ENCODE measurements around the gene DOK3. TPM values are rescaled to one million over a fixed set of nuclear protein-coding genes. Genes with fewer than 3 reads are reported as not detected.
A peak's percentile ranks its signal among the peaks of the same experiment; 100 is the strongest.

Gene DOK3
- total and polyA plus RNA-seq, 10 of the 15 experiments (the other 5 are each of a cell fraction or from before 2014, with no cell fraction given), result 6.6 to 107 (median 52.1) TPM

DNA sequence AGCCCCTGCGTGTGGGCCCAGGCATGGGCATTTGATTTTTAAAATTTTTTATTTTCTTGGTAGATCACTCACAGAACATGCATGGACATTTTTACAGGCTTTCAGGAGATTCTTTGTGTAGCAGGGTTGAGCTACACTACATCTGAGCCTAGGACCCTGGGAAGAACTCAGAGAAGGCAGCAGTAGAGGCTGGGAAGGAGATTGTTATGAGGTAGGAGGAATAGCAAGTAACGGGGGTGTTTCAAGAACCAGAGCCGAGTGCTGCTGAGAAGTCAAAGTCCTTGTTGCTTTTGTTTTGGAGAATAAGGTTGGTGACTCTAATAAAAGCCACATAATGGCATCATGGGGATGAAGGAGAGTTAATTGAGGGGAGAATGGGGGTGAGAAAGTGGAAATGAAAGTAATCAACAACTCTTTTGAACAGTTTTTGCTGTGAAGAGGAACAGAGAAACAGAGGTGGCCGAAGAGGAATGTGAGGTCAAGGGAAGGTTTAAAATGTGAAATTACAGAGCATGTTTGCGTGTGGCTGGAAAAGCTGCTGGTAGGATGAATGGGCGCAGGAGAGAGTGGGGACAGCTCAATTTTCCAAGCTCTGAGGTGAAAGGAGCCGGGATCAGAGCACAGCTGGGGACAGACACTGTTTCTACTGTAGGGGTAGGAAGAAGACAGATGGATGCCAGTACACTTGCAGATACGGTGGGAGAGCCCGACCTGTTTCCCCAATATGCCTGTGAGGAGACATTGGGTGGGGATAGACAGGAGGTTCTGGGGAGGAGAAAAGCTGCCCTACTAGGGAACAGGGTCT, 7.5 kb downstream of the DOK3 start:
- in situ Hi-C loops (cut with MboI) (no loop called here), intact Hi-C loops (cut with micrococcal nuclease; ENCODE audit: unreplicated experiment) (loop anchor here (1.0 to 10.0 kb wide), 4 partner anchors 45 to 387 kb away; partner anchors contain the start of gene MXD3)
- Histone ChIP-seq H3K4me1 (ENCODE audit: control insufficient read depth, insufficient read depth, low read length) (peaks cover 33% of the 10 kb centered on the region), H4K20me1 (ENCODE audit: control insufficient read depth, insufficient read depth) (no peaks in the 10 kb centered on the region), H3K4me3 (peak overlapping the region; percentile 32; the same call in 1 of the 2 replicates), H3K9me3 (replicated peaks; ENCODE audit: control insufficient read depth, insufficient read depth, low read length) (no peaks in the 10 kb centered on the region), H3K79me2 (ENCODE audit: control insufficient read depth, insufficient read depth, low read length) (peaks cover 1% of the 10 kb centered on the region; the same call in 1 of the 2 replicates), H3K27ac (ENCODE audit: control insufficient read depth, insufficient read depth) (peak overlapping the region; percentile 81), H3K36me3 (ENCODE audit: control insufficient read depth in 2 of 2, insufficient read depth in 2 of 2, low read length in 1 of 2) (peaks cover 7 to 19% of the 10 kb centered on the region in 2 experiments; a peak in 2 of 4 replicates), H3K27me3 (replicated peaks in 1 of 2; ENCODE audit: control insufficient read depth in 2 of 2, insufficient read depth in 2 of 2, low read length in 1 of 2) (no peaks in the 10 kb centered on the region; a peak in 1 of 4 replicates), H2AFZ (ENCODE audit: control insufficient read depth, low read depth, low read length) (no peak overlapping the region), H3K4me2 (ENCODE audit: control insufficient read depth, insufficient read depth) (peak overlapping the region; percentile 81), H3K9ac (ENCODE audit: control insufficient read depth, insufficient read depth, low read length) (peak overlapping the region; percentile 38; the same call in 1 of the 2 replicates)
- POLR2A ChIA-PET, result interaction anchor here (0.9 to 1.9 kb wide), 12 partner anchors 8 to 193 kb away, joined by 3 to 12 read pairs (median 4); partner anchors contain the start of gene DOK3
- SMC1A ChIA-PET (ENCODE audit: uncharacterized antibody, unreplicated experiment), result interaction anchor here (0.6 to 3.3 kb wide), 19 partner anchors 8 to 321 kb away, joined by 3 to 23 read pairs (median 5); no protein-coding TSS in a partner anchor
- ATAC-seq (peak; percentile 51), FAIRE-seq (peak; percentile 97), DNase-seq (ENCODE audit: low read depth, low spot score) (peak; percentile 67)
- RAD21 ChIA-PET (ENCODE audit: unreplicated experiment), result interaction anchor here (0.7 to 4.5 kb wide), 21 partner anchors 8 to 143 kb away, joined by 3 to 40 read pairs (median 3); partner anchors contain the start of genes DDX41, DOK3, FAM193B and GRK6
- BruUV-seq (replicated peaks), result TSS peak; percentile 39
- 22% methylated on average over 9 of the region's 9 CpGs for WGBS (ENCODE audit: insufficient coverage, insufficient replicate concordance, low lambda C conversion rate, missing lambda C conversion rate)
- CTCF ChIA-PET, result interaction anchor here (0.6 to 4.6 kb wide), 33 partner anchors 8 to 388 kb away, joined by 3 to 72 read pairs (median 5); partner anchors contain the start of genes B4GALT7, DDX41, DOK3 and F12
- TF ChIP-seq RAD51 (IDR thresholded peaks at IDR 0.05) (peak; percentile 37; the same call in 1 of the 2 replicates), MEF2B (IDR thresholded peaks at IDR 0.05; ENCODE audit: partially characterized antibody, poor library complexity, severe bottlenecking) (peak; percentile 75), MXI1 (IDR thresholded peaks at IDR 0.05; ENCODE audit: low read depth, low read length) (peak; percentile 68), RFX5 (IDR thresholded peaks at IDR 0.05; ENCODE audit: low read depth, low read length) (0 out of 2 replicates have a peak, but pooled peaks have one; percentile 5), CHD2 (IDR thresholded peaks at IDR 0.05; ENCODE audit: borderline replicate concordance, low read depth, low read length) (peak; percentile 21; the same call in 1 of the 2 replicates), IRF4 (IDR thresholded peaks at IDR 0.05; ENCODE audit: low read depth, low read length) (peak; percentile 67), BACH1 (IDR thresholded peaks at IDR 0.05; ENCODE audit: borderline replicate concordance) (peak; percentile 74; the same call in 1 of the 2 replicates), NFXL1 (IDR thresholded peaks at IDR 0.05; ENCODE audit: borderline replicate concordance) (peak; percentile 97)
- TF ChIP-seq, protein P1, sequence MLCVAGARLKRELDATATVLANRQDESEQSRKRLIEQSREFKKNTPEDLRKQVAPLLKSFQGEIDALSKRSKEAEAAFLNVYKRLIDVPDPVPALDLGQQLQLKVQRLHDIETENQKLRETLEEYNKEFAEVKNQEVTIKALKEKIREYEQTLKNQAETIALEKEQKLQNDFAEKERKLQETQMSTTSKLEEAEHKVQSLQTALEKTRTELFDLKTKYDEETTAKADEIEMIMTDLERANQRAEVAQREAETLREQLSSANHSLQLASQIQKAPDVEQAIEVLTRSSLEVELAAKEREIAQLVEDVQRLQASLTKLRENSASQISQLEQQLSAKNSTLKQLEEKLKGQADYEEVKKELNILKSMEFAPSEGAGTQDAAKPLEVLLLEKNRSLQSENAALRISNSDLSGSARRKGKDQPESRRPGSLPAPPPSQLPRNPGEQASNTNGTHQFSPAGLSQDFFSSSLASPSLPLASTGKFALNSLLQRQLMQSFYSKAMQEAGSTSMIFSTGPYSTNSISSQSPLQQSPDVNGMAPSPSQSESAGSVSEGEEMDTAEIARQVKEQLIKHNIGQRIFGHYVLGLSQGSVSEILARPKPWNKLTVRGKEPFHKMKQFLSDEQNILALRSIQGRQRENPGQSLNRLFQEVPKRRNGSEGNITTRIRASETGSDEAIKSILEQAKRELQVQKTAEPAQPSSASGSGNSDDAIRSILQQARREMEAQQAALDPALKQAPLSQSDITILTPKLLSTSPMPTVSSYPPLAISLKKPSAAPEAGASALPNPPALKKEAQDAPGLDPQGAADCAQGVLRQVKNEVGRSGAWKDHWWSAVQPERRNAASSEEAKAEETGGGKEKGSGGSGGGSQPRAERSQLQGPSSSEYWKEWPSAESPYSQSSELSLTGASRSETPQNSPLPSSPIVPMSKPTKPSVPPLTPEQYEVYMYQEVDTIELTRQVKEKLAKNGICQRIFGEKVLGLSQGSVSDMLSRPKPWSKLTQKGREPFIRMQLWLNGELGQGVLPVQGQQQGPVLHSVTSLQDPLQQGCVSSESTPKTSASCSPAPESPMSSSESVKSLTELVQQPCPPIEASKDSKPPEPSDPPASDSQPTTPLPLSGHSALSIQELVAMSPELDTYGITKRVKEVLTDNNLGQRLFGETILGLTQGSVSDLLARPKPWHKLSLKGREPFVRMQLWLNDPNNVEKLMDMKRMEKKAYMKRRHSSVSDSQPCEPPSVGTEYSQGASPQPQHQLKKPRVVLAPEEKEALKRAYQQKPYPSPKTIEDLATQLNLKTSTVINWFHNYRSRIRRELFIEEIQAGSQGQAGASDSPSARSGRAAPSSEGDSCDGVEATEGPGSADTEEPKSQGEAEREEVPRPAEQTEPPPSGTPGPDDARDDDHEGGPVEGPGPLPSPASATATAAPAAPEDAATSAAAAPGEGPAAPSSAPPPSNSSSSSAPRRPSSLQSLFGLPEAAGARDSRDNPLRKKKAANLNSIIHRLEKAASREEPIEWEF (IDR thresholded peaks at IDR 0.05; ENCODE audit: insufficient replicate concordance, low read depth, low read length), result no peak
- TF ChIP-seq, protein P2, sequence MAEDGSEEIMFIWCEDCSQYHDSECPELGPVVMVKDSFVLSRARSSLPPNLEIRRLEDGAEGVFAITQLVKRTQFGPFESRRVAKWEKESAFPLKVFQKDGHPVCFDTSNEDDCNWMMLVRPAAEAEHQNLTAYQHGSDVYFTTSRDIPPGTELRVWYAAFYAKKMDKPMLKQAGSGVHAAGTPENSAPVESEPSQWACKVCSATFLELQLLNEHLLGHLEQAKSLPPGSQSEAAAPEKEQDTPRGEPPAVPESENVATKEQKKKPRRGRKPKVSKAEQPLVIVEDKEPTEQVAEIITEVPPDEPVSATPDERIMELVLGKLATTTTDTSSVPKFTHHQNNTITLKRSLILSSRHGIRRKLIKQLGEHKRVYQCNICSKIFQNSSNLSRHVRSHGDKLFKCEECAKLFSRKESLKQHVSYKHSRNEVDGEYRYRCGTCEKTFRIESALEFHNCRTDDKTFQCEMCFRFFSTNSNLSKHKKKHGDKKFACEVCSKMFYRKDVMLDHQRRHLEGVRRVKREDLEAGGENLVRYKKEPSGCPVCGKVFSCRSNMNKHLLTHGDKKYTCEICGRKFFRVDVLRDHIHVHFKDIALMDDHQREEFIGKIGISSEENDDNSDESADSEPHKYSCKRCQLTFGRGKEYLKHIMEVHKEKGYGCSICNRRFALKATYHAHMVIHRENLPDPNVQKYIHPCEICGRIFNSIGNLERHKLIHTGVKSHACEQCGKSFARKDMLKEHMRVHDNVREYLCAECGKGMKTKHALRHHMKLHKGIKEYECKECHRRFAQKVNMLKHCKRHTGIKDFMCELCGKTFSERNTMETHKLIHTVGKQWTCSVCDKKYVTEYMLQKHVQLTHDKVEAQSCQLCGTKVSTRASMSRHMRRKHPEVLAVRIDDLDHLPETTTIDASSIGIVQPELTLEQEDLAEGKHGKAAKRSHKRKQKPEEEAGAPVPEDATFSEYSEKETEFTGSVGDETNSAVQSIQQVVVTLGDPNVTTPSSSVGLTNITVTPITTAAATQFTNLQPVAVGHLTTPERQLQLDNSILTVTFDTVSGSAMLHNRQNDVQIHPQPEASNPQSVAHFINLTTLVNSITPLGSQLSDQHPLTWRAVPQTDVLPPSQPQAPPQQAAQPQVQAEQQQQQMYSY (CRISPR knock-in tag; IDR thresholded peaks at IDR 0.05), result no peak

All from GM12878 (cell line).